Skin epidermis (tissue), 12 donors: ENCODE measurements around the gene CREB3L4.

Source experiments
- H3K27ac ChIP-seq, 21 experiments: fragments of 200-600 bp; sonication (generic) in 11 of 21; one replicate each; pipeline ENCODE4 v1.5.0; 2020; ENCODE audit warnings: mild to moderate bottlenecking in 3 of 21, inconsistent platforms in 2 of 21, moderate library complexity in 2 of 21
- H3K4me3 ChIP-seq, 7 experiments: fragments of 200-600 bp; sonication (generic) in 2 of 7; one replicate each; pipeline ENCODE4 v1.5.0; 2020; ENCODE audit warnings: inconsistent platforms in 2 of 7, mild to moderate bottlenecking in 2 of 7, moderate library complexity in 1 of 7

Gene CREB3L4

GRCh38 chr1:153956997-153957715 is 10.5 kb upstream of the CREB3L4 start:
- Histone ChIP-seq H3K4me3 (peak overlapping the region; percentile 77 to 98 (median 90)), H3K27ac (peak overlapping the region in 20 of 21 experiments; percentile 88 to 99 (median 93))

GRCh38 chr1:153957744-153958110 is 10.0 kb upstream of the CREB3L4 start:
- Histone ChIP-seq H3K27ac (peak overlapping the region; percentile 46 to 99 (median 93)), H3K4me3 (peak overlapping the region; percentile 77 to 98 (median 90))

- H3K27ac ChIP-seq: peak within 1 kb of the TSS; percentile 46 to 99 (median 93)
These were observed 9.4 kb upstream of the CREB3L4 start, which contains the start of gene CRTC2 for GRCh38 chr1:153958111-153958960. Gene CRTC2, minus strand, starts transcription at chr1:153958612. Its CDS starts 115 bp downstream, at chr1:153958497.

GRCh38 chr1:153958961-153959260 is 8.8 kb upstream of the CREB3L4 start:
- Histone ChIP-seq H3K27ac (peak overlapping the region in 19 of 21 experiments; percentile 3 to 99 (median 88)), H3K4me3 (peak overlapping the region in 3 of 7 experiments; percentile 84 to 98 (median 84))

More at GRCh38 chr1:153958111-153958960, 9.4 kb upstream of the CREB3L4 start, which contains the start of gene CRTC2:
- H3K4me3 ChIP-seq: peak within 1 kb of the TSS; percentile 77 to 98 (median 90)

GRCh38 chr1:153959454-153959853 is 8.2 kb upstream of the CREB3L4 start:
- Histone ChIP-seq H3K27ac (peak overlapping the region in 12 of 21 experiments; percentile 3 to 98 (median 68)), H3K4me3 (no peak overlapping the region)

GRCh38 chr1:153960206-153960605 is 7.5 kb upstream of the CREB3L4 start:
- H3K27ac ChIP-seq: peak overlapping the region in 4 of 21 experiments; percentile 6 to 96 (median 38)

GRCh38 chr1:153961421-153961820 is 6.3 kb upstream of the CREB3L4 start:
- H3K27ac ChIP-seq: peak overlapping the region in 17 of 21 experiments; percentile 14 to 98 (median 95)
- peak overlapping the region in 3 of 7 experiments; percentile 60 to 66 (median 66) for H3K4me3 ChIP-seq

More at GRCh38 chr1:153960206-153960605, 7.5 kb upstream of the CREB3L4 start:
- no peak overlapping the region for H3K4me3 ChIP-seq

- H3K4me3 ChIP-seq: peak overlapping the region; percentile 47 to 83 (median 66)
- peak overlapping the region; percentile 41 to 98 (median 94) for H3K27ac ChIP-seq
These were observed 5.3 kb upstream of the CREB3L4 start for GRCh38 chr1:153962088-153963029.

GRCh38 chr1:153963030-153963849 is 4.5 kb upstream of the CREB3L4 start, which contains the start of gene SLC39A1:
Gene SLC39A1, minus strand, starts transcription at chr1:153963537. Its CDS starts 822 bp downstream, at chr1:153962715.
- Histone ChIP-seq H3K4me3 (peak within 1 kb of the TSS; percentile 47 to 83 (median 66)), H3K27ac (peak within 1 kb of the TSS; percentile 41 to 98 (median 94))

GRCh38 chr1:153963850-153964331 is 3.8 kb upstream of the CREB3L4 start:
- Histone ChIP-seq H3K27ac (peak overlapping the region in 20 of 21 experiments; percentile 85 to 98 (median 94)), H3K4me3 (peak overlapping the region; percentile 47 to 83 (median 66))

GRCh38 chr1:153968000-153968363 is 280 bp downstream of the CREB3L4 start:
- Histone ChIP-seq H3K4me3 (peak overlapping the region; percentile 53 to 67 (median 62)), H3K27ac (peak overlapping the region in 20 of 21 experiments; percentile 74 to 94 (median 85))

- Histone ChIP-seq H3K4me3 (peak overlapping the region; percentile 53 to 67 (median 62)), H3K27ac (peak overlapping the region in 16 of 21 experiments; percentile 29 to 94 (median 86))
These were observed 706 bp downstream of the CREB3L4 start for GRCh38 chr1:153968408-153968807.

GRCh38 chr1:153968972-153969371 is 1.3 kb downstream of the CREB3L4 start:
- no peak overlapping the region for H3K4me3 ChIP-seq

GRCh38 chr1:153970346-153970745 is 2.6 kb downstream of the CREB3L4 start:
- Histone ChIP-seq H3K4me3 (no peak overlapping the region), H3K27ac (no peak overlapping the region)

More at GRCh38 chr1:153968972-153969371, 1.3 kb downstream of the CREB3L4 start:
- H3K27ac ChIP-seq: peak overlapping the region in 4 of 21 experiments; percentile 1 to 89 (median 28)

GRCh38 chr1:153973071-153973470 is 5.4 kb downstream of the CREB3L4 start:
- peak overlapping the region in 1 of 21 experiments; percentile 5 for H3K27ac ChIP-seq
- H3K4me3 ChIP-seq: no peak overlapping the region

- Histone ChIP-seq H3K27ac (peak overlapping the region in 1 of 21 experiments; percentile 5), H3K4me3 (no peak overlapping the region)
These were observed 5.8 kb downstream of the CREB3L4 start for GRCh38 chr1:153973525-153973924.

- Histone ChIP-seq H3K27ac (peak overlapping the region; percentile 86 to 99 (median 95)), H3K4me3 (peak overlapping the region; percentile 63 to 99 (median 91))
These were observed 9.1 kb downstream of the CREB3L4 start for GRCh38 chr1:153976819-153977249.
